Esophagus squamous epithelium (tissue), 5 donors: ENCODE results near the gene PNLDC1. TPM values are rescaled to one million over a fixed set of nuclear protein-coding genes. Genes with fewer than 3 reads are reported as not detected.

Experiments
- DNase-seq: peaks from one replicate; lab custom pipeline; 2025; lab: John Stamatoyannopoulos, UW
- H3K27ac ChIP-seq, 4 donors: fragments of 200-600 bp; sonication (generic); one replicate each; pipeline ENCODE4 v1.5.1; 2016 to 2019; ENCODE audit warnings: mild to moderate bottlenecking in 1 of 4
- H3K27me3 ChIP-seq, 4 donors: fragments of 200-600 bp; sonication (generic); 1 replicate in 3 of 4; 2 replicates in 1 of 4; pipeline versions ENCODE4 v1.5.1 to v1.6.0; 2017 to 2021; ENCODE audit warnings: antibody characterized with exemption in 1 of 4
- H3K36me3 ChIP-seq, 3 donors: fragments of 200-600 bp; sonication (generic); one replicate each; pipeline ENCODE4 v1.5.1; 2016 to 2019
- H3K4me1 ChIP-seq, 3 donors: fragments of 200-600 bp; sonication (generic); one replicate each; pipeline ENCODE4 v1.5.1; 2017 to 2019
- H3K4me3 ChIP-seq, 4 donors: fragments of 200-600 bp; sonication (generic); 1 replicate in 3 of 4; 2 replicates in 1 of 4; pipeline ENCODE4 v1.5.1; 2016 to 2019; ENCODE audit warnings: mild to moderate bottlenecking in 2 of 4, moderate library complexity in 1 of 4
- H3K9me3 ChIP-seq, 3 donors: fragments of 200-600 bp; sonication (generic); one replicate each; pipeline ENCODE4 v1.5.1; 2016 to 2019
- CTCF ChIP-seq, 6 experiments: fragments of 450-650 bp in 4 of 6; fragments of 200-600 bp in 2 of 6; sonication (generic) in 2 of 6; IDR thresholded peaks; one replicate each; pipeline ENCODE4 v1.5.1; 2016 to 2019; ENCODE audit warnings: antibody characterized with exemption in 6 of 6, mild to moderate bottlenecking in 4 of 6, moderate library complexity in 4 of 6
- POLR2A ChIP-seq, 4 donors: fragments of 450-650 bp; IDR thresholded peaks; one replicate each; pipeline ENCODE4 v1.6.1; 2017; ENCODE audit warnings: antibody characterized with exemption in 4 of 4, mild to moderate bottlenecking in 4 of 4, moderate library complexity in 3 of 4
- WGBS, 2 donors: methylation state at CpG; one replicate each; pipeline ENCODE4 v1.1.5; 2018; 5-methylcytosine and 5-hydroxymethylcytosine counted together
- intact Hi-C: fragments of 100-400 bp; cut with DNase I; formaldehyde crosslinking; loops from one replicate; pipeline ENCODE4 v1.15.0; 2022
- total RNA-seq, 4 donors: library from RNA; depleted of rRNA; stranded (reverse); fragments of >200 nt; gene quantifications; one replicate each; pipeline ENCODE4 v1.1.0, GENCODE V29; 2016
- donor health status: DM: yes; HTN: yes; CAD: no.

The PNLDC1 gene
- total RNA-seq, 4 donors from 2014 or later: not detected

- TF ChIP-seq CTCF (IDR thresholded peaks at IDR 0.05) (no peak), POLR2A (IDR thresholded peaks at IDR 0.05) (no peak)
- H3K4me3 ChIP-seq: no peak overlapping the region
- no peak overlapping the region for H3K27ac ChIP-seq
- intact Hi-C loops: no loop called here
- H3K4me1 ChIP-seq: peaks cover 0 to 9% (median 0%) of the 10 kb centered on the region in 3 donors
- 78 to 87% methylated on average over 9 of the region's 10 CpGs for WGBS, 2 donors
- H3K9me3 ChIP-seq: no peaks in the 10 kb centered on the region
- peaks cover 0 to 10% (median 6%) of the 10 kb centered on the region in 3 donors for H3K36me3 ChIP-seq
- no peak for DNase-seq
- H3K27me3 ChIP-seq: no peaks in the 10 kb centered on the region
These were observed 4.4 kb downstream of the PNLDC1 start for GRCh38 chr6:159804504-159804903.

GRCh38 chr6:159805440-159806020, 5.5 kb downstream of the PNLDC1 start:
- TF ChIP-seq CTCF (IDR thresholded peaks at IDR 0.05): no peak
- no peak for TF ChIP-seq POLR2A (IDR thresholded peaks at IDR 0.05)
- H3K4me3 ChIP-seq: no peak overlapping the region
- H3K27me3 ChIP-seq: no peaks in the 10 kb centered on the region
- WGBS, 2 donors: 87 to 95% methylated on average over 6 of the region's 6 CpGs
- intact Hi-C loops: no loop called here
- H3K27ac ChIP-seq: no peak overlapping the region
- DNase-seq: no peak
- no peaks in the 10 kb centered on the region for H3K9me3 ChIP-seq
- H3K4me1 ChIP-seq: peaks cover 0 to 9% (median 0%) of the 10 kb centered on the region in 3 donors
- no peaks in the 10 kb centered on the region for H3K36me3 ChIP-seq

GRCh38 chr6:159806021-159806458, 6.0 kb downstream of the PNLDC1 start:
- H3K4me3 ChIP-seq: no peak overlapping the region
- no peak for DNase-seq
- intact Hi-C loops: no loop called here
- WGBS, 2 donors: 76 to 79% methylated on average over 7 to 9 of the region's 9 CpGs
- no peaks in the 10 kb centered on the region for H3K9me3 ChIP-seq
- no peaks in the 10 kb centered on the region for H3K36me3 ChIP-seq
- H3K4me1 ChIP-seq: peaks cover 0 to 9% (median 0%) of the 10 kb centered on the region in 3 donors
- TF ChIP-seq CTCF (IDR thresholded peaks at IDR 0.05) (no peak), POLR2A (IDR thresholded peaks at IDR 0.05) (no peak)
- no peaks in the 10 kb centered on the region for H3K27me3 ChIP-seq
- H3K27ac ChIP-seq: no peak overlapping the region

- no peaks in the 10 kb centered on the region for H3K36me3 ChIP-seq
- DNase-seq: no peak
- WGBS, 2 donors: 59 to 75% methylated on average over 3 to 5 of the region's 5 CpGs
- H3K27me3 ChIP-seq: no peaks in the 10 kb centered on the region
- peaks cover 0 to 4% (median 0%) of the 10 kb centered on the region in 3 donors for H3K4me1 ChIP-seq
- TF ChIP-seq POLR2A (IDR thresholded peaks at IDR 0.05) (no peak), CTCF (IDR thresholded peaks at IDR 0.05) (no peak)
- no peak overlapping the region for H3K27ac ChIP-seq
- no peaks in the 10 kb centered on the region for H3K9me3 ChIP-seq
- intact Hi-C loops: no loop called here
- H3K4me3 ChIP-seq: no peak overlapping the region
These were observed 7.2 kb downstream of the PNLDC1 start for GRCh38 chr6:159807150-159807858.

- Histone ChIP-seq H3K4me1 (peaks cover 0 to 4% (median 0%) of the 10 kb centered on the region in 3 donors), H3K27me3 (no peaks in the 10 kb centered on the region), H3K4me3 (no peak overlapping the region), H3K9me3 (no peaks in the 10 kb centered on the region), H3K36me3 (no peaks in the 10 kb centered on the region), H3K27ac (no peak overlapping the region)
- WGBS, 2 donors: 78 to 81% methylated on average over 4 to 5 of the region's 6 CpGs
- TF ChIP-seq CTCF (IDR thresholded peaks at IDR 0.05) (no peak), POLR2A (IDR thresholded peaks at IDR 0.05) (no peak)
- intact Hi-C loops: no loop called here
- DNase-seq: no peak
These were observed 8.6 kb downstream of the PNLDC1 start for GRCh38 chr6:159808647-159809046.
